Measurements from ENCODE around the gene PLXNC1.

Gene PLXNC1

GRCh38 chr12:94107910-94108309 lies 40.5 kb upstream of the PLXNC1 start:
- no peak overlapping the region for H2AFZ ChIP-seq (ENCODE audit: low read length)
- no peaks in the 10 kb centered on the region for H4K20me1 ChIP-seq (ENCODE audit: insufficient read depth, low read length)
- H3K9me3 ChIP-seq (replicated peaks; ENCODE audit: insufficient read depth, low read length): no peaks in the 10 kb centered on the region
- no peaks in the 10 kb centered on the region for H3K27me3 ChIP-seq (replicated peaks; ENCODE audit: insufficient read depth, low read length)
- H3K9ac ChIP-seq (ENCODE audit: low read length): no peak overlapping the region
- DNase-seq: no peak
- no peak for TF ChIP-seq EZH2phosphoT487 (IDR thresholded peaks at IDR 0.05; ENCODE audit: low read length)
- no peak for TF ChIP-seq CTCF (IDR thresholded peaks at IDR 0.05; ENCODE audit: low read length)
- no peak for TF ChIP-seq EZH2 (optimal IDR thresholded peaks at IDR 0.05; ENCODE audit: low read depth, low read length)
- H3K4me1 ChIP-seq (ENCODE audit: low read length): peaks cover 4% of the 10 kb centered on the region; the same call in 1 of the 2 replicates
- no peaks in the 10 kb centered on the region for H3F3A ChIP-seq (ENCODE audit: insufficient read depth, low read length)
- no peaks in the 10 kb centered on the region for H3K79me2 ChIP-seq (ENCODE audit: low read length)
- no peaks in the 10 kb centered on the region for H3K36me3 ChIP-seq (replicated peaks; ENCODE audit: insufficient read depth, low read length)
- no peak overlapping the region for H3K27ac ChIP-seq (ENCODE audit: low read length)
- H3K4me3 ChIP-seq (ENCODE audit: low read length): no peak overlapping the region
- H3K9me2 ChIP-seq (replicated peaks; ENCODE audit: insufficient read depth, low read length): no peaks in the 10 kb centered on the region
- H3K4me2 ChIP-seq (ENCODE audit: low read depth, low read length): no peak overlapping the region

DNA sequence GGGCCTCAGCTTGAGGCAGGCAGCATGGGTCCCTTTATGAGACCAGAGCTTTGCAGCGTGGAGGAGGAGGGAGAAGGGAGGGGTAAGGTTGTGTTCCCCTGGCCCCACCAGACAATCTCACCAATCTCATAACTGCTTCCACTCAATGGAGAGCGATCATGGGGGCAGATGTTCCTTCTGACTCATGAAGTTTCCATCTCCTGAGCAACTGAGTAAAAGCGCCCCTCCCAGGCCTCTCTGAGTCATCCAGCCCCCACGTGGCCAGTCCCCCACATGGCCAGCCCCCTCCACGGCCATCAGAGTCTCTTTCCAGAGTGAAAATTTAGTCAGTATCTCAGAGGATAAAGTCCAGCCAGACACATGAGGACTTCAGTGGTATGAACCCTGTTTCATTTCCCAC lies 39.2 kb upstream of the PLXNC1 start:
- Histone ChIP-seq H3K27ac (ENCODE audit: low read length) (no peak overlapping the region), H3F3A (ENCODE audit: insufficient read depth, low read length) (no peaks in the 10 kb centered on the region), H3K27me3 (replicated peaks; ENCODE audit: insufficient read depth, low read length) (no peaks in the 10 kb centered on the region), H3K4me1 (ENCODE audit: low read length) (peaks cover 4% of the 10 kb centered on the region; the same call in 1 of the 2 replicates), H3K4me3 (ENCODE audit: low read length) (no peak overlapping the region), H4K20me1 (ENCODE audit: insufficient read depth, low read length) (no peaks in the 10 kb centered on the region), H3K9me2 (replicated peaks; ENCODE audit: insufficient read depth, low read length) (no peaks in the 10 kb centered on the region), H3K9me3 (replicated peaks; ENCODE audit: insufficient read depth, low read length) (no peaks in the 10 kb centered on the region), H3K36me3 (replicated peaks; ENCODE audit: insufficient read depth, low read length) (no peaks in the 10 kb centered on the region), H3K79me2 (ENCODE audit: low read length) (no peaks in the 10 kb centered on the region), H3K9ac (ENCODE audit: low read length) (no peak overlapping the region), H2AFZ (ENCODE audit: low read length) (no peak overlapping the region), H3K4me2 (ENCODE audit: low read depth, low read length) (no peak overlapping the region)
- TF ChIP-seq EZH2phosphoT487 (IDR thresholded peaks at IDR 0.05; ENCODE audit: low read length) (no peak), EZH2 (optimal IDR thresholded peaks at IDR 0.05; ENCODE audit: low read depth, low read length) (no peak), CTCF (IDR thresholded peaks at IDR 0.05; ENCODE audit: low read length) (no peak)
- no peak for DNase-seq

- no peak for DNase-seq
- no peak overlapping the region for H3K27ac ChIP-seq (ENCODE audit: low read length)
- H3K9me2 ChIP-seq (replicated peaks; ENCODE audit: insufficient read depth, low read length): no peaks in the 10 kb centered on the region
- H3K4me2 ChIP-seq (ENCODE audit: low read depth, low read length): no peak overlapping the region
- no peaks in the 10 kb centered on the region for H3K9me3 ChIP-seq (replicated peaks; ENCODE audit: insufficient read depth, low read length)
- H3K4me1 ChIP-seq (ENCODE audit: low read length): peaks cover 4% of the 10 kb centered on the region; the same call in 1 of the 2 replicates
- no peaks in the 10 kb centered on the region for H3K36me3 ChIP-seq (replicated peaks; ENCODE audit: insufficient read depth, low read length)
- H3K4me3 ChIP-seq (ENCODE audit: low read length): no peak overlapping the region
- no peaks in the 10 kb centered on the region for H4K20me1 ChIP-seq (ENCODE audit: insufficient read depth, low read length)
- no peaks in the 10 kb centered on the region for H3K79me2 ChIP-seq (ENCODE audit: low read length)
- no peak for TF ChIP-seq EZH2 (optimal IDR thresholded peaks at IDR 0.05; ENCODE audit: low read depth, low read length)
- TF ChIP-seq CTCF (IDR thresholded peaks at IDR 0.05; ENCODE audit: low read length): no peak
- TF ChIP-seq EZH2phosphoT487 (IDR thresholded peaks at IDR 0.05; ENCODE audit: low read length): no peak
- H2AFZ ChIP-seq (ENCODE audit: low read length): no peak overlapping the region
- H3K27me3 ChIP-seq (replicated peaks; ENCODE audit: insufficient read depth, low read length): no peaks in the 10 kb centered on the region
- no peaks in the 10 kb centered on the region for H3F3A ChIP-seq (ENCODE audit: insufficient read depth, low read length)
- H3K9ac ChIP-seq (ENCODE audit: low read length): no peak overlapping the region
Measured at GRCh38 chr12:94110258-94110657, 38.1 kb upstream of the PLXNC1 start.

Measured in MM.1S (cell line).